Mucosa of stomach (tissue), 1 donor: ENCODE data around the gene STH.
"Not testable (repeated sequence)": the region's sequence is repeated elsewhere in the genome, so short reads cannot be mapped to it uniquely, and the experiment has no call there.

ENCODE experiments used
- H3K27me3 ChIP-seq: one replicate; pipeline ENCODE4 v1.7.0; 2013; ENCODE audit warnings: mild to moderate bottlenecking, low read length; ENCODE audit not compliant: control insufficient read depth, insufficient read depth
- H3K36me3 ChIP-seq: one replicate; pipeline ENCODE4 v1.7.0; 2013; ENCODE audit warnings: low read length; ENCODE audit not compliant: control insufficient read depth, insufficient read depth
- H3K4me1 ChIP-seq: one replicate; pipeline ENCODE4 v1.7.0; 2013; ENCODE audit warnings: mild to moderate bottlenecking, low read length; ENCODE audit not compliant: control insufficient read depth, insufficient read depth
- H3K4me3 ChIP-seq: one replicate; pipeline ENCODE4 v1.7.0; 2013; ENCODE audit warnings: low read length
- H3K9ac ChIP-seq: one replicate; pipeline ENCODE4 v1.7.0; 2013; ENCODE audit warnings: mild to moderate bottlenecking, low read length, moderate library complexity
- H3K9me3 ChIP-seq: one replicate; pipeline ENCODE4 v1.7.0; 2013; ENCODE audit warnings: mild to moderate bottlenecking, low read length, moderate library complexity; ENCODE audit not compliant: control insufficient read depth
- donor health status: Pancreatic carcinoma.

The STH gene

GRCh38 chr17:46001390-46002310, 2.6 kb downstream of the STH start:
- Histone ChIP-seq H3K4me1 (peaks cover 10% of the 10 kb centered on the region), H3K4me3 (no peak overlapping the region), H3K9me3 (no peaks in the 10 kb centered on the region), H3K27me3 (no peaks in the 10 kb centered on the region), H3K36me3 (no peaks in the 10 kb centered on the region), H3K9ac (no peak overlapping the region)

GRCh38 chr17:46002311-46002972, 3.4 kb downstream of the STH start:
- no peaks in the 10 kb centered on the region for H3K27me3 ChIP-seq
- H3K9ac ChIP-seq: no peak overlapping the region
- peaks cover 10% of the 10 kb centered on the region for H3K4me1 ChIP-seq
- H3K36me3 ChIP-seq: no peaks in the 10 kb centered on the region
- no peak overlapping the region for H3K4me3 ChIP-seq
- no peaks in the 10 kb centered on the region for H3K9me3 ChIP-seq

- Histone ChIP-seq H3K9ac (no peak overlapping the region), H3K27me3 (no peaks in the 10 kb centered on the region), H3K9me3 (no peaks in the 10 kb centered on the region), H3K36me3 (no peaks in the 10 kb centered on the region), H3K4me1 (peaks cover 10% of the 10 kb centered on the region), H3K4me3 (no peak overlapping the region)
These were observed 3.9 kb downstream of the STH start for GRCh38 chr17:46002973-46003316.

GRCh38 chr17:46003907-46004748, 5.1 kb downstream of the STH start:
- no peak overlapping the region for H3K9ac ChIP-seq

GRCh38 chr17:46006082-46006481, 7.0 kb downstream of the STH start:
- H3K4me1 ChIP-seq: peaks cover 10% of the 10 kb centered on the region
- not testable (repeated sequence) for H3K36me3 ChIP-seq, H3K27me3 ChIP-seq, H3K9me3 ChIP-seq, H3K4me3 ChIP-seq, H3K9ac ChIP-seq

More at GRCh38 chr17:46003907-46004748, 5.1 kb downstream of the STH start:
- Histone ChIP-seq H3K36me3 (no peaks in the 10 kb centered on the region), H3K9me3 (no peaks in the 10 kb centered on the region), H3K27me3 (no peaks in the 10 kb centered on the region), H3K4me1 (peaks cover 10% of the 10 kb centered on the region), H3K4me3 (no peak overlapping the region)

GRCh38 chr17:46007461-46007965, 8.5 kb downstream of the STH start:
- Histone ChIP-seq H3K4me3 (no peak overlapping the region), H3K27me3 (no peaks in the 10 kb centered on the region), H3K4me1 (peaks cover 10% of the 10 kb centered on the region), H3K36me3 (no peaks in the 10 kb centered on the region), H3K9me3 (no peaks in the 10 kb centered on the region), H3K9ac (no peak overlapping the region)

GRCh38 chr17:46008591-46008990, 9.5 kb downstream of the STH start:
- H3K9ac ChIP-seq: no peak overlapping the region
- no peak overlapping the region for H3K4me3 ChIP-seq
- peaks cover 7% of the 10 kb centered on the region for H3K4me1 ChIP-seq
- no peaks in the 10 kb centered on the region for H3K9me3 ChIP-seq
- no peaks in the 10 kb centered on the region for H3K27me3 ChIP-seq
- no peaks in the 10 kb centered on the region for H3K36me3 ChIP-seq

- Histone ChIP-seq H3K9me3 (no peaks in the 10 kb centered on the region), H3K9ac (no peak overlapping the region), H3K4me3 (no peak overlapping the region), H3K27me3 (no peaks in the 10 kb centered on the region), H3K4me1 (no peaks in the 10 kb centered on the region), H3K36me3 (no peaks in the 10 kb centered on the region)
These were observed 10.9 kb downstream of the STH start for GRCh38 chr17:46009681-46010596.

- Histone ChIP-seq H3K27me3 (no peaks in the 10 kb centered on the region), H3K4me3 (no peak overlapping the region)
These were observed 11.6 kb downstream of the STH start for GRCh38 chr17:46010597-46011186.

GRCh38 chr17:46011711-46012505, 12.9 kb downstream of the STH start:
- no peak overlapping the region for H3K9ac ChIP-seq
- H3K4me1 ChIP-seq: no peaks in the 10 kb centered on the region
- no peak overlapping the region for H3K4me3 ChIP-seq
- H3K36me3 ChIP-seq: no peaks in the 10 kb centered on the region
- H3K9me3 ChIP-seq: no peaks in the 10 kb centered on the region
- H3K27me3 ChIP-seq: no peaks in the 10 kb centered on the region

More at GRCh38 chr17:46010597-46011186, 11.6 kb downstream of the STH start:
- no peaks in the 10 kb centered on the region for H3K4me1 ChIP-seq
- H3K9me3 ChIP-seq: no peaks in the 10 kb centered on the region
- H3K36me3 ChIP-seq: no peaks in the 10 kb centered on the region
- no peak overlapping the region for H3K9ac ChIP-seq
